Spleen (tissue), 7 donors: ENCODE measurements around the gene CT45A8.
"Not testable (repeated sequence)": the region's sequence is repeated elsewhere in the genome, so short reads cannot be mapped to it uniquely, and the experiment has no call there.

Experiments used
- CTCF ChIP-seq, 11 experiments: fragments of 200-600 bp in 7 of 11; fragments of 450-650 bp in 4 of 11; sonication (generic) in 4 of 11; IDR thresholded peaks in 8 of 11; conservative IDR thresholded peaks in 3 of 11; 1 replicate in 7 of 11; 2 replicates in 4 of 11; pipeline versions ENCODE4 v1.4.0 to v1.8.0; 2016 to 2021; ENCODE audit warnings: antibody characterized with exemption in 11 of 11, inconsistent platforms in 4 of 11, mild to moderate bottlenecking in 1 of 11
- POLR2A ChIP-seq, 3 donors: fragments of 450-650 bp; IDR thresholded peaks; one replicate each; pipeline ENCODE4 v1.5.1; 2017; ENCODE audit warnings: antibody characterized with exemption in 3 of 3, mild to moderate bottlenecking in 1 of 3
- POLR2AphosphoS5 ChIP-seq, 3 donors: sonication (generic); formaldehyde crosslinking; IDR thresholded peaks; one replicate each; pipeline ENCODE4 v1.5.1; 2017; ENCODE audit warnings: antibody characterized with exemption in 3 of 3
- donor health status: DM: no; HTN: no; CAD: no; lungs with moderate emphysema.
- donor health status: DM: no; HTN: no; CAD: no.
- donor health status: DM: no; HTN: no; CAD: no.

DNA sequence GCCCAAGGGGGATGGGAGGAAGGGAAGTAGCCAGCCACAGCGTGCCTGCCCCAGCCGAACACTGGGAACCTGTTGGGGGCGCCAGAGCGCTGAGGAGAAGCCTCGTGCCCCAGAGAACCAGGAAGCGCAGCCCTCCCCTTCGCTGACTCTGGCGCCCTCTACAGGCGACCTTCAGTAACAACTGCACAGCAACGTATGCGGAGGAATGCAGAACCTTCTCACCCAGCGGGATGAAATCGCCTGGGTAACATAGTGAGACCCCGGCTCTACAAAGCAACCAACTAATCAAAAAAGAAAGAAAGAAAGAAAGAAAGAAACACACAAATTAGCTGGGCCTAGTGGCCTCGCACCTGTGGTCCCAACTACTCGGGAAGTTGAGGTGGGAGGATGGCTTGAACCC, 51.7 kb downstream of the CT45A8 start, which contains the start of gene CT45A6:
- TF ChIP-seq CTCF (IDR thresholded peaks at IDR 0.05 in 8 of 11, conservative IDR thresholded peaks at IDR 0.05 in 3 of 11); POLR2AphosphoS5 (IDR thresholded peaks at IDR 0.05); POLR2A (IDR thresholded peaks at IDR 0.05): not testable (repeated sequence)
